IMR-90 (cell line): ENCODE measurements around the gene MRGPRF.

Source experiments
- BHLHE40 ChIP-seq: fragments of 150-350 bp; IDR thresholded peaks from 2 replicates; pipeline ENCODE4 v1.6.1; 2016; ENCODE audit warnings: mild to moderate bottlenecking, low read depth, low read length
- CEBPB ChIP-seq: IDR thresholded peaks from 2 replicates; pipeline ENCODE4 v1.6.1; 2012; ENCODE audit warnings: low read depth, low read length, improper control_type of control experiment
- FOS ChIP-seq: fragments of 150-350 bp; IDR thresholded peaks from 2 replicates; pipeline ENCODE4 v1.6.1; 2016; ENCODE audit warnings: low read depth, low read length
- MAFK ChIP-seq: IDR thresholded peaks from 2 replicates; pipeline ENCODE4 v1.6.1; 2012; ENCODE audit warnings: low read depth, low read length, improper control_type of control experiment
- MXI1 ChIP-seq: IDR thresholded peaks from 2 replicates; pipeline ENCODE4 v1.6.1; 2012; ENCODE audit warnings: low read depth, mild to moderate bottlenecking, low read length, moderate library complexity, borderline replicate concordance
- NFE2L2 ChIP-seq: fragments of 150-350 bp; IDR thresholded peaks from 2 replicates; pipeline ENCODE4 v1.6.1; 2016; ENCODE audit warnings: low read depth, mild to moderate bottlenecking, low read length
- POLR2A ChIP-seq: IDR thresholded peaks from 2 replicates; pipeline ENCODE4 v1.6.1; 2012; ENCODE audit warnings: mild to moderate bottlenecking, low read depth, low read length
- RAD21 ChIP-seq: IDR thresholded peaks from 2 replicates; pipeline ENCODE4 v1.6.1; 2012; ENCODE audit warnings: low read length, improper control_type of control experiment
- RCOR1 ChIP-seq: IDR thresholded peaks from 2 replicates; pipeline ENCODE4 v1.6.1; 2012; ENCODE audit warnings: mild to moderate bottlenecking, low read length, improper control_type of control experiment; ENCODE audit not compliant: insufficient replicate concordance
- RFX5 ChIP-seq: IDR thresholded peaks from 2 replicates; pipeline ENCODE4 v1.8.0; 2012; ENCODE audit warnings: low read depth, mild to moderate bottlenecking, low read length, moderate library complexity
- SMC3 ChIP-seq: fragments of 150-350 bp; IDR thresholded peaks from 2 replicates; pipeline ENCODE4 v1.6.1; 2016; ENCODE audit warnings: low read depth, mild to moderate bottlenecking, antibody characterized with exemption, low read length, moderate library complexity
- TF ChIP-seq, protein P1 (sequence below): conservative IDR thresholded peaks from 2 replicates; pipeline ENCODE4 v1.5.1; 2012; ENCODE audit warnings: mild to moderate bottlenecking, low read depth, low read length, improper control_type of control experiment
- TF ChIP-seq, protein P2 (sequence below): fragments of 150-350 bp; IDR thresholded peaks from 2 replicates; pipeline ENCODE4 v1.6.1; 2017; ENCODE audit warnings: mild to moderate bottlenecking, antibody characterized with exemption, low read length, low read depth
- TF ChIP-seq, protein P3 (sequence below): fragments of 150-350 bp; IDR thresholded peaks from 2 replicates; pipeline ENCODE4 v1.6.1; 2016; ENCODE audit warnings: low read depth, mild to moderate bottlenecking, low read length, moderate library complexity, borderline replicate concordance

DNA sequence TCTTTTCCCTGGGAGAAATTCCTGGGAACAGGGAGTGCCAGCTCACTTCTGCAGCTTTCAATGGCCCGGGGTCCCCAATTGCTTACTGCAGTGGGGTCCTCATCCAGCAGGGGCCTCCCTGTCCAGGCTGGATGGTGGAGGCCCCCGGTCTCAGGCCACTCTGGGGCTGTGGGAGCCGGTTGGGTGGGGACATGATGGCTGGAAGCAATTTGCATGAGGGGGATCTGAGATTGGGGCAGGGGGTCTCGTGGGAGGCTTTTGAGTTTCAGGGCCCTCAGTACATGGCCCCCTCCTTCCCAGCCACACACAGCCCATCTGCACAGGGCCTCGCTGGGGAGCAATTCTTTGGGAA lies 57.5 kb downstream of the MRGPRF start:
- TF ChIP-seq, protein P1, sequence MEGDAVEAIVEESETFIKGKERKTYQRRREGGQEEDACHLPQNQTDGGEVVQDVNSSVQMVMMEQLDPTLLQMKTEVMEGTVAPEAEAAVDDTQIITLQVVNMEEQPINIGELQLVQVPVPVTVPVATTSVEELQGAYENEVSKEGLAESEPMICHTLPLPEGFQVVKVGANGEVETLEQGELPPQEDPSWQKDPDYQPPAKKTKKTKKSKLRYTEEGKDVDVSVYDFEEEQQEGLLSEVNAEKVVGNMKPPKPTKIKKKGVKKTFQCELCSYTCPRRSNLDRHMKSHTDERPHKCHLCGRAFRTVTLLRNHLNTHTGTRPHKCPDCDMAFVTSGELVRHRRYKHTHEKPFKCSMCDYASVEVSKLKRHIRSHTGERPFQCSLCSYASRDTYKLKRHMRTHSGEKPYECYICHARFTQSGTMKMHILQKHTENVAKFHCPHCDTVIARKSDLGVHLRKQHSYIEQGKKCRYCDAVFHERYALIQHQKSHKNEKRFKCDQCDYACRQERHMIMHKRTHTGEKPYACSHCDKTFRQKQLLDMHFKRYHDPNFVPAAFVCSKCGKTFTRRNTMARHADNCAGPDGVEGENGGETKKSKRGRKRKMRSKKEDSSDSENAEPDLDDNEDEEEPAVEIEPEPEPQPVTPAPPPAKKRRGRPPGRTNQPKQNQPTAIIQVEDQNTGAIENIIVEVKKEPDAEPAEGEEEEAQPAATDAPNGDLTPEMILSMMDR, result no peak
- TF ChIP-seq MXI1 (no peak), NFE2L2 (no peak), FOS (no peak), POLR2A (no peak), BHLHE40 (no peak), RFX5 (no peak), CEBPB (no peak), MAFK (no peak), SMC3 (no peak), RAD21 (no peak), RCOR1 (no peak)
- TF ChIP-seq, protein P2, sequence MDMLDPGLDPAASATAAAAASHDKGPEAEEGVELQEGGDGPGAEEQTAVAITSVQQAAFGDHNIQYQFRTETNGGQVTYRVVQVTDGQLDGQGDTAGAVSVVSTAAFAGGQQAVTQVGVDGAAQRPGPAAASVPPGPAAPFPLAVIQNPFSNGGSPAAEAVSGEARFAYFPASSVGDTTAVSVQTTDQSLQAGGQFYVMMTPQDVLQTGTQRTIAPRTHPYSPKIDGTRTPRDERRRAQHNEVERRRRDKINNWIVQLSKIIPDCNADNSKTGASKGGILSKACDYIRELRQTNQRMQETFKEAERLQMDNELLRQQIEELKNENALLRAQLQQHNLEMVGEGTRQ, result no peak
- TF ChIP-seq, protein P3, sequence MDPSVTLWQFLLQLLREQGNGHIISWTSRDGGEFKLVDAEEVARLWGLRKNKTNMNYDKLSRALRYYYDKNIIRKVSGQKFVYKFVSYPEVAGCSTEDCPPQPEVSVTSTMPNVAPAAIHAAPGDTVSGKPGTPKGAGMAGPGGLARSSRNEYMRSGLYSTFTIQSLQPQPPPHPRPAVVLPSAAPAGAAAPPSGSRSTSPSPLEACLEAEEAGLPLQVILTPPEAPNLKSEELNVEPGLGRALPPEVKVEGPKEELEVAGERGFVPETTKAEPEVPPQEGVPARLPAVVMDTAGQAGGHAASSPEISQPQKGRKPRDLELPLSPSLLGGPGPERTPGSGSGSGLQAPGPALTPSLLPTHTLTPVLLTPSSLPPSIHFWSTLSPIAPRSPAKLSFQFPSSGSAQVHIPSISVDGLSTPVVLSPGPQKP, result no peak
